Cerebellar nuclear complex (tissue), 1 donor: ENCODE measurements around the gene ABTB2.

ENCODE experiments used
- DNase-seq, 2 experiments: peaks; one replicate each; lab custom pipeline; 2025; lab: John Stamatoyannopoulos, UW

The ABTB2 gene

DNA sequence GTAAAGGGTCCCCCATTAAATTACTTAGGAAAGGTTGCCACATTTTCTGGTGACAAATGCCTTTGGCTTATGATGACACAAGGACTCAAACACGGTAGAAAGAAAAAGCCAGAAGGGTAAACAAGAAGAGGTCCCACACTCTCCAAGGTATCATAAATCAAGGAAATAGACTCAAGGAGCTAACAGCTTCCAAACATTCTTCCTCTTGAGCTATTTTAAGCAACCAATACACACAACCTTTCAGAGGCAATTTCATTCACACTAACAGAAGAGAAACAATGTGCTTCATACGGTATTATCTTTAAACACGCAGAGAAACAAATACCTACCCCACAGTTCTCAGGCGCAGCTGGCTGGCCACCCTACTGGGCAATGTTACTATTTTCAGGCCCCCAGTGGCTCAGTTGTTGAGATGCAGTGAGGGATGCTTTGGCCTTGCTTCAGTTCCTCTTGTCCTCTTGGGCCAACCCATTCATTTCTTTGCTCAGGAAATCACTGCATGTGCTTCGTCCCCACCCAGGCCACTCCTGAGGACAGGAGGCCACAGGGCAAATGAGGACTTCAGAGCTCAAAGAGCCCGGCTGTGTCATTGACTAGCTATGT lies 15.8 kb downstream of the ABTB2 start:
- no peak for DNase-seq

DNA sequence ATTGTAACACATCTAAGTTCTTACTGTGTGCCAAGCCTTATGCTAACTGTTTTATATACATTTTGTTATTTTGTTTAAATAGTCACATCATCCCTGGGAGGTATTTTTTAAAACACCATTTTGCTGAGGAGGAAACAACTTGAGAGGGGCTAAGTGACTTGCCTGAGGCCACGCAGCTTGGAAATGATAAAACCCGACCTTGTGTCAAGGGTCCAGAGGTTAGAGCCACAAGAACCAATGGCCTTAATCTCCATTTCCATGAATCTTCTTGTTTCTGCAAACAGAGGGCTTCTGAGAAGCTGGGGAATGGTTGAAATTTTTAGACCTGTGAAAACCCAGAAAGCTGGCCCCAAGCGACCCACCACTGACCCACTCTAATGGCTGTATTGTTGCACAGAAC lies 16.7 kb downstream of the ABTB2 start:
- DNase-seq, result no peak

DNA sequence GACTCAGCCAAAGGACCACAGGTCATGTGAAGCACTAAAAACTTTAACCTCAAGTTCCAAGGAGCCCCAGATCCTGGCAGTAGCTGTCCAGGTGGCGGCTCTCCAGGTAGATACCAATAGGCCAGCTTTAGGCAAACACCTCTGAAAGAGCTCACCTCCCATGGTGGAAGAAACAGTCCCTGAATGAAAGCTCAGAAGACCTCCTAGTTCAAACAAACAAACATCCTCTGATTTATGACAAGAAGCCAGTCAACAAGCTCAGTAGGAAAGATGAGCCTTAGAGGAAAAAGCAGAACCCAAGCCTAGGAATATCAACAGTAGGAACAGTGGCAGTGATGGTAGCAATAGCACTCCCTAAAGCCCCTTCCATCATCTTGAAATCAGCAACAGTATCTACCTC lies 17.2 kb downstream of the ABTB2 start:
- no peak for DNase-seq

DNA sequence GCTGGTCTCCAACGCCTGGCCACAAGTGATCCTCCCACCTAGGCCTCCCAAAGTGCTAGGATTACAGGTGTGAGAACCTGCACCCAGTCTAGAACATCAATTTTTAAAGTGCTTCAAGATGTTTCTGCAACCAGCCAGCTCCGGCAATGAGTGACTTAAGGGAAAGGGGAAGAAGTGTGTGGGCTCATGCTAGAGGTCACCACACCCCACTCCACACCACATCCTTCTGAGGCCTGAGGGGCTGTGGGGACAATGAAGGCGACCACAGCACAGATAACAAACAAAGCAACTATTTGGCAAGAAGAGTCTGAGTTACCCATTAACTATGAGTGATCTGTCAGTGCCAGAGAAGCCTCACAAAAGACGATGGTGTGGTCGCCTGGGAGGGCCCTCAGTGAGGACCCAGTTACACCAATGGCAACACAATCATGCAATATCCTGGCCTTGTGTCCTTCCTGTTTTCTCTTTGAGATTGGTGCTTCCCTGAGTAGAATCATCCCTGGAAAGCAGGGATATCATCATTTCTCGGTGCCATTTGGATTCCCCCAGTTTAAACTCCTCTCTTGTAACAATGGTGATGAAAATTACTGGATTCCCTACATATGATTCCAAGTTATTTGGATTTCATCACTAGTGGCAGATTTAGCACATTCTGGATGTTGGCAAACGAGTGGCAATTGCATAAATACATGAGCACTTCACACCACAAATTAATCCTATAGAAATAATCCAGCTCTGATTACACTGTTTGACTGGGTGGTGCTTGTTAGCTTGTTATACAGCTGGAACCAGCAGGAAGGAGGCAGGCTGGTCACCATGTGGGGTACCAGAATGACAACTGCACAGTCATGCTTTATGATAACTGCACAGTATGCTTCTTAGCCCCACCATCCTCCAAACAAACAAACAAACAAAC lies 18.4 kb downstream of the ABTB2 start:
- DNase-seq, result no peak

DNA sequence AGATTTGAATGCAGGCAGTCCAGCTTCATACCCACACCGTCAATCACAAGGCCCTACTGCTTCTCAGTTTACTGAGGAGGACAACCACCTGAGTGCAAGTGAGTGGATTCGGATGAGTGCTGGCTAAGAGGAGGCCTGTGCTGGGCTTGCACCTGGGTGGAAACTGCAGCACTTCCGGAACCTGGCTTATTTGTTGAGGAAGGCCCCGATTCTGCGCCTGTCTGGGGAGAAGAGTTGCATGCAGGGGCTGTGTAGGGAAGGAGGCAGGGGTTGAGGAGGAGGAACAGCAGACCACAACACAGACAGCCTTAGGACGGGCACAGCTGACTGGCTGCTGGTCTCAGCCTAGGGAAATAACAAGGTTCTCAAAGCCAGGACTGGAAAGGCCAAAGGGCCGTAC lies 20.8 kb downstream of the ABTB2 start:
- no peak for DNase-seq

DNA sequence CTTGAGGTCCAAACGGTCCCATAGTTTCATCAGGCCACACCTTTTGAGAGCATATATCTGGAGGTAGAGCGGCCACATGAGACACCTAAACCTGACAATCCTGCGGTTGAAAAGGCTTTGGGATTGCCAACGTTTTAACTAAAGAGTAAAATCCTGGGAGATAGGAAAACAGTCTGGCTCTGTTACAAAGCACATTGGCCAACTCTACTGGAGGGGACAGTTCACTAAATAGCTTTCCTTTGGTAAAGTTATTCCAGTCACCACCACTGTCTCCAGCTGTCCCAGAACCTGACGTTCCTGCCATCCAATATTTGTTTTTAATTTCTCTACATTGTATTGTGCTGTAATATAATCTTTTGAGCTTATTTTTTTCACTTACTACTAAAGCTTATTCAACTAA lies 22.0 kb downstream of the ABTB2 start:
- no peak for DNase-seq

DNA sequence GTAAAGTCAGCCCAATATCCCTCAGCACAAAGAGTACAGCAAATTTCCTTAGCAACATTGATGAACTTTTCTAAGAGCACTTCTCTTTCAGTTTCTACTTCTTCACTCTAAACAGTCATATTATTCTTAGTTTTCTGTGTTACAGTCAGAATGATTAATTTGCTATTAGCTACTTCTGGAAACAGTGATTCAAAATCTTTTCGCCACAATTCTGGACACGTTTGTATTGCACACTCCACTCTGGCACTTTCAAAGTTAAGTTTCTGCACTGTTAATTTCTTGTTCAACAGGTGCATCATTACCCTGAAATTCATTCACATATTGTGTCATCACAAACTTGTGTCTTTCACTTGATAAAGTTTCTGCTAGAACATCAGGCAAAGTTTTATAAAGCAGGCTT lies 22.5 kb downstream of the ABTB2 start:
- DNase-seq, result no peak

DNA sequence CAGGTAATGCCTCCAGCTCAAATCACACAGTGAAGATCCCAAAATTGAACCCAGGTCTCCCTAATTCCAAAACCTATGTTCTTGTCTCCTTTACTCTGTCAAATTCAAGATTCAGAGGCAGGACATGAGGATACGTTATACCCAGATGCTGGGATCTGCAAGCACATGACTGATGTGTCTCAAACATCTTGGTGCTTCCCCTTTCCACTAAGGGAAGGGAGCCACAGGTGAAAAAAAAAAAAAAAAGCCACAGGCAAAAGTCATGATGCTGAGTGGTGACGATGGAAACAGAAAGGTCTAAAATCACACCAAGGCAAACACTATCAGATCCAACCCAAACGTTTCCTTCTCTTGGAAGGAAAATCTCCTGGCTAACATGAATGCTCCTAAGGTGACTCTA lies 24.0 kb downstream of the ABTB2 start:
- DNase-seq, result no peak

DNA sequence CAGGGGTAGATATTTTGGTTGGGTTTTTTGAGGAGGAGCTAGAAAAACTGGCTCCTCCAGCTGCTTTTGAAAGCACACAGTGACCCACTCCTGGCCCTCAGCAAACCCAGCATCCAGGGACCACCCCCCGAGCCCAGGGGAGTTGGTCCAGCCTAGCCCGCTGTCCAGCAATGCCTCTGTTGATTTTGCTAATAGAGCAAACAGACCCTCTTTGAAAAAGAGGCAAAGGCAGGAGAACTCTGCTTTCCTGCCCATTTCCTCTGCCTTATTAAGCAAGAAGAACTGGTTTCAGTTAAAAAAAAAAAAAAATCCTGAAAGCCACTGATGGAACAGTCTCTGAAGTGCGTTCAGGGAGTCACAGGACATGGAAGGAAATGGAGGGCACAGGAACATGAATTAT lies 25.3 kb downstream of the ABTB2 start:
- no peak for DNase-seq

DNA sequence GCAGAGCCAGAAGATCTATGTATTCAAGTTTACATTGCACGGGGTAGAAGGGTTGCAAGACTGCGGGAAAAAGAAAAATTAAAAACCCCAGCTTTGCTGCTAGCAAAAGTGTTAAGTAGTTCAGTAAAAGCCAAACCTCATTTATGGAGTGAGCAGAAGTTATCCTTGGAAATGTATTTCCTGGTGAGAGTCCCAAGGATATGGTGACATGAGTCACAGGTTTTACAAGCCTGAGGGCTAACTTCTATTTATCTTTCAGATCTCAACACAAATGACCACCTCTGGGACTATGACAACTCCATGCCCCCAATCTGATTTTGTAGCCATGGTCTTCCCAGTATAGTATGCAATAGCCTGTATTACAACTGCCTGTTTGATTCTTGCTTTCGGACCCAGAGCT lies 26.1 kb downstream of the ABTB2 start:
- DNase-seq, result no peak

DNA sequence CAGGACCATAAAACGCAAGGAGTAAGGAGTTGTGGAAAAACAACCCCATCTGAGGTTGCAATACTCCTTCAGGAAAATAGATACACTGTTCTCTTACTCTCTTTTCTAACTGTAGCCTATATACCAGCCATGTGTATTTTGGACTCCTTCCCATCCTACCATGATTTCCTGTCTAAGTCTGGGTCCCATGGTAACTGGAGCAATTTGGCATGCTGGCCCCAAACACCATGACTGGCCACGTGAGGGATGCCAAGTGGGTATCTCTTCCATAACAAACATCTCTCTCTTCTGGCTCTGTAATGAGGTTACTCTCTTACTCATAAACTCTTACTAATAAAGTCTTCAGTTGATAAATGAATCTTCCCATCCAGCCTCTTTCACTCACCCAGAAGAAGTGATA lies 26.5 kb downstream of the ABTB2 start:
- DNase-seq, result no peak

DNA sequence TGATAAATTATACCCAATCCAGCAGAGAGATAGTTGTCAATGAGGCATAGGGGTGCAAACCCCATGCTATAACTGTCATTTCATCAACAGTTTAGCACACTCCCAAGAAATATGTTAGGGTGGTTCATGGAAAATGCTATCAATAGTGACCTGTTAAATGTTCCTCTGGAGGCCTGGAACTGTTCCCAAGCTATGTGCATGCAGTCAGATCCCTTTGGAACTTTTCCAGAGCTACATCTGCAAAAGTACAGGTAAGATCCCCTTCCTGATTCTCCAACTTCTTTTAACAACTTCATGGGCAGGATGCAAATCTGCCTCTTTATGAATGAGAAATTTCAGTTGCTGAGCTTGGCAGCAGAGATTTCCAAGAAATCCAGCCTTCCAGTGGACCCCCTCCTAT lies 27.2 kb downstream of the ABTB2 start:
- DNase-seq, result no peak

DNA sequence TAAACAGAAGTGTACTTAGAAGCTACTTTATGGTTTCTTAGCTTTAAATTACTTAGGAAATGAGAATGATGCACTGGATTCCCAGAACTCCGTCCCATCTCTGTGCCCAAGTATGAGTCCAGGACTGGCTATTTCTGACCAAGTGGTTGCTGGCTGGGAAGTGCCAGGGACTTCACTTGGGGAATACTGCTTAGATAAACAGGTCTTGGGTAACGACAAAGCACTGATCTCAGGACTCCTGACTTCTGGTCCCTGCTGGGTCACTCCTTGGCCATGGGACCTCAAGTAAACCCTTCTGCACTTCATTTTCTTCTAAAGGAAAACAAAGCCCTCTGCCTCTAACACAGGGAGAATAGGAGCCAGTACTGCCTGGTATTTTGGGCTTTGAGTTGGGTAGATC lies 27.9 kb downstream of the ABTB2 start:
- no peak for DNase-seq

DNA sequence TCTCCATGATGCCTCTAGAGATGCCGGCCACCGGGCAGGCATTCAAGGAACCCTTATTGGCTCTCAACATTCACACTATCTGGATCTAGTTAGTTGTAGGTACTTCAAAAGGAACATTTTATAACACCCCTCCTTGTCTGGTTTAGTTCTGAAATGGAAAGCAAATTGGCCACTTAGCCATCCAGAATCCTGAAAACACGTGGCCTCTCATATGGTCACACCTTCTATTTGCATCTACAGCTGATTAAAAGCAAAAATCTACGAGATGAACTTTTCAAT lies 29.2 kb downstream of the ABTB2 start:
- no peak for DNase-seq

DNA sequence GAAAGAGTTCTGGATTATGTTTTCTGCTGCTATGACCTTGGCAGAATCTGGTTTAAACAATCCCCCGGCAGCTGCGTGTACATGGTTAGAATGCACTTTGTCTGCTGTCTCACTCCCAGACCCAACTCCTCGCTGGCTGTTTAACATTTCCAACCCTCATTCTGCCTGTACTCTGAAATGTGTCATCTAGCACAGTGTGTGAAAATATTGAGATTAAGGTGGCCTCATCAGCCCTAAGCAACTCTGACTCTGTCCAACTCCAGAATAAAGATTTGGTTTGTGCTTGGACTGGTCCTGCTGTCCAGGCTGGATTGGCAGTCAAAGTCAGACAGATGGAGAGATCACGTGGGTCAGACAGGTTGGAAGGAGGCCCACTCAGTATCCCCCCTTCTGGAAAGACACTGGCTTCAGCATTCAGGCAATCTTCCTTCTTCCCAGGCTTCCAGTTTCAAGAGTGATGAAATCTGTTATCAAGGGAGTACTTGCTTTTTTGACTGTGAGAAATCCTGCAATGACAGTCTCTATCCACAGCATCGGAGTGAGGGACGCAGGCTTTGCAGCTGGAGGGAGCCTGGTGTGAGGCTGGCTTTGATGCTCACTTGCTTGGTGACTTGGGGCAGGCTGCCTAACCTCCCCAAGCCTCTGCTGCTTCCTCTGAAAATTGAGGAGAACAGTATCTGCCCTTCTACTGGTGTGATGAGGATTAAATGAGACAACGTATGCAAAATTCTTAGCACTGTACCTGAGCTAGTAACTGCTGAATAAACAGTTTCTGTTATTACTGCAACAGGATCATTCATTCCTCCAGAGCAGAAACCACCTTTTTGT lies 29.8 kb downstream of the ABTB2 start:
- DNase-seq, result peak; percentile 23 to 77

DNA sequence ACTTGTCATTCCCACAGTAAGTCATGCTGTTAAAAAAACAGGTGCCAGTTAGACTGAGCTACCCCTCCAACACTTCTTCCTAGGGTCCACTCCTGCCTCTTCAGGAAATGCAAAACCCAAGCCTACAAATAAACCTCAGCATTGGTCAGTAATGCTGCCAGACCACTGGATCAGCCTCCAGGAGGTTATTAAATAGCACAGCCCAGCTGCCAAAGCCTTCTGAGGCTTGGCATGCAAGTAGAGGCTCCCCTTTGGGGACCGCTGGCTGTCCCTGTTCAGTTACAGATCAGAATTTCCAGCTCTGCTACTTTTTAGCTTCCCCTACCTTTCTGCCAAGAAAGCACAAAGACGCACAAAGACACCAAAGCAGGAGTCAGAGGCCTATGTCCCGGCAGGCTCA lies 33.3 kb downstream of the ABTB2 start:
- no peak for DNase-seq

DNA sequence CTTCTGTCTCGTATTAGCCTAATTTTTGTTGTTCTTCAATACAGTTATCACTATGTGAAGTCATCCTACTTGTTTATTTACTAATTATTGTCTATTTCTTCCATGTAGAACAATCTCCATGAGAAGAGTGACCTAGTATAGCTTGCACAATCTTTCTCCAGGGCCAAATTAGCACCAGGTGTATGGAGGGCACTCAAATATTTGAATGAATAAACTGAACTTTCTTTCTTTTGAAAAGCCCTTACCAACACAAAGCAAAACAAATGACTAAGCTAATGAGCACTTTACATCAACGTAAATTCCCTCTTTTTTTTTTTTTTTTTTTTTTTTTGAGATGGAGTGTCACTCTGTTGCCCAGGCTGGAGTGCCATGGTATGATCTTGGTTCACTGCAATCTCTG lies 34.2 kb downstream of the ABTB2 start:
- no peak for DNase-seq

DNA sequence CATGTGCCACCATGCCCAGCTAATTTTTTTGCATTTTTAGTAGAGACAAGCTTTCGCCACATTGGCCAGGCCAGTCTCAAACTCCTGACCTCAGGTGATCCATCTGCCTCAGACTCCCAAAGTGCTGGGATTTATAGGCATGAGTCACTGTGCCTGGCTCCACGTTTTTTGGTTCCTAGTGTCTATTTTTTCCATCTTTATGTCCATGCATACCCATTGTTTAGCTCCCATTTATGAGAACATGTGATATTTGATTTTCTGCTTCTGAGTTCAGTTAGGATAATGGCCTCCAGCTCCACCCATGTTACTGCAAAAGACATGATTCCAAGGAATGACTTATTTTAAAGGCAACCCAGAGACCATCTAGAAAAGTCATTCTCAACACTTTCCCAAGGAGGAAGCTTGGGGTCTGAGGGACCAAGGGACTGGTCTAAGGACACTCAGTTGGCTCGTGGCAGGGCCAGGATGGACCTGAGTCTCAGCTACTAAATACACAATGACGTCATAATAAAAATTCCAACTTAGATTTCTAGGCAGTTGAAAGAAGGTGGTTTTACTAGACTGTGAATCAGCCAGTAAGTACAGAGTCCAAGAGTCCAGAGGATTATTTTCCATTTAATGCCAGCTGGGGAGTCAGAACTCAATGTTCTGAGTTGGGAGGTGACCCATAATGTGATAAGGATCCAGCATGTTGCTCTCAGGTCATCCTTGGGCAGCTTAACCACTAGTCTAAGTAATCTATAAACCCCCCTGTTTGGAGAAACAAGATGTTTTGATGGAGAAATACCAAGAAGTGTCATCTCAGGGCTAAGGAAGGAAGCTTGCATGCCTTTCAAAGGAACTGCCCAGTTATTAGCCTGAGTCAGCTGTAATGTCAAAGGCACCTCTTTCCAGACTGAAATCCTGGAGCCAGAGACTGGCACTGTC lies 39.4 kb downstream of the ABTB2 start:
- DNase-seq, result no peak

DNA sequence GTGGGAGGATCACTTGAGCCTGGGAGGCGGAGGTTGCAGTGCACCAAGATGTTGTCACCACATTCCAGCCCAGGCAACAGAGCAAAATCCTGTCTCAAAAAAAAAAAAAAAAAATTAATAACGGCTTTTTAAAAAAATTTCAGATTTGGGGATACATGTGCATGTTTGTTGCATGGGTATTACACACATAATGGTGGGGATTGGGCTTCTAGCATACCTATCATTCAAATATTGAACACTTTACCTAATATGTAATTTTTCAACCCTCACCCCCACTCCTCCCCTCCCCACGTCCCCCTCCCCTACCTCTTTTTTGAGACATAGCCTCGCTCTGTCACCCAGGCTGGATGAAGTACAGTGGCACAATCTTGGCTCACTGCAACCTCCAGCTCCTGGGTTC lies 40.1 kb downstream of the ABTB2 start:
- no peak for DNase-seq

DNA sequence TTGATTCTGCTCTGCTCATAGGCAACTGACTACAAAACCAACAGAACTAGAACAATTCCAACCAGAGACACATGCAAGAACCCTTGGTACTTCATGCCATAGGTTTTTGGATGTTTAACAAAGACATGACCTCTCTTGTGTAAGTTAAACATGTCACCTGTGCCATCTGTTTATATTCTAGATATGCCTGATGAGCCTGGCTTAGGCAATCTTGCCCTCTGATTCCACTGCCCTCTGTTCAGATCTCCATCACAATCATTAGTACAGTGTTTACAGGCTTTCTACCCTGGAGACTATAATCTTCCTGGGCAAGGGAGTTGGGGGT lies 40.8 kb downstream of the ABTB2 start:
- no peak for DNase-seq

DNA sequence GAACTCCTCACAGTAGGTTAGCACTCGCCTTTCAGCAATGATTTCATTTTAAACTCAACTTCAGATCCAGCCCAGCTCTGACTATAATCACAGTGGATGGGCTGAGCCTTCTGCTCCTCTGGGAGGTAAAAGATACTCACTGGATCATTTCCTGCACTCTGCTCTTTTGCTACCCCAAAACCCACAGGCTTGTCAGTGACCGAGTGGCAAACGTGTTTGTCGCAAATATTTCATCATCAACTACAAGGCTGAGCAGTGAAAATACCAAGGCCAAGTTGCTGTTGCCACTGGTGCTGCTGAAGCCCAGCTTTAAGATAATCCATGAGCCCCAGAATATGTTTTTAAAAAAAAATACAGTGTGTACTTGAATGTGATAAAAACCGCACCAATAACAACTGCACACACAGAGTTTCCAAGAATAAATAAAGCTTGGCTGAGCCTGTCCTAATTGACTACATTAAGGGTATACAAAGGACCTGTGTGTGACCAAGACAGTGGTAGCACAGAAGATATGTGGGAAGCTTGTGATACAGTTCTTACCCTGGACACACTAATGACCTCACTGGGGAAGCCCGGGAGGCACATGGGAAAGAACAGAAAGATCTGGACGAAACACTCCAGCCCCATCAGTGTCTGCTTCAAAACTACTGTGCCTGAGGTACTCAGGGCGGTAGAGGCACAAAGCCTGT lies 41.3 kb downstream of the ABTB2 start:
- no peak for DNase-seq

DNA sequence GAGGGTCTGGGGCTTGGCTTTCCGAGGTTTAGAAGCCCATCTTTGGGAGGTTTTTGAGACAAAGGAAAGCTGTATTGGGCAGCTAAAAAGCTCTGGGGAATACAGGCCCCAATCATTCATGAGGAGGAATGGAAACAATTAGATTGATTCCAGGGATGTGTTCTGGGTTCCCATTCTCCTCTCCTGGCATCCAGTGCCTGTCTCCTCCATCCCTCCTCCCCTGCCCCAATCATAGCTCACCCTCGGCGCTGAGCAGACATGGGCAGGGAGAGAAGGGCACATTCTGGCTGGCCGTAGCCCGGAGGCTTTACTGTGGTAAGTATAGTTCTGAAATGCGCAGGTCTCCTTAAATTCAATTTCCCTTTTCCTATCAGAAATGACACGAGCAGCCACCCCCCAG lies 42.4 kb downstream of the ABTB2 start:
- DNase-seq, result no peak
